Kasumi-1 (cell line): ENCODE measurements around the gene SGMS1.
"Not testable (repeated sequence)": the region's sequence is repeated elsewhere in the genome, so short reads cannot be mapped to it uniquely, and the experiment has no call there.

Experiments used
- DNase-seq, 2 experiments: peaks; one replicate each; lab custom pipeline; 2025; lab: John Stamatoyannopoulos, UW

The SGMS1 gene

GRCh38 chr10:50623663-50624412 is at the start of gene SGMS1:
Gene SGMS1 (minus strand): TSS chr10:50623956. CDS start chr10:50344114, 279,842 bp downstream.
- DNase-seq = peak; percentile 83 to 84

DNA sequence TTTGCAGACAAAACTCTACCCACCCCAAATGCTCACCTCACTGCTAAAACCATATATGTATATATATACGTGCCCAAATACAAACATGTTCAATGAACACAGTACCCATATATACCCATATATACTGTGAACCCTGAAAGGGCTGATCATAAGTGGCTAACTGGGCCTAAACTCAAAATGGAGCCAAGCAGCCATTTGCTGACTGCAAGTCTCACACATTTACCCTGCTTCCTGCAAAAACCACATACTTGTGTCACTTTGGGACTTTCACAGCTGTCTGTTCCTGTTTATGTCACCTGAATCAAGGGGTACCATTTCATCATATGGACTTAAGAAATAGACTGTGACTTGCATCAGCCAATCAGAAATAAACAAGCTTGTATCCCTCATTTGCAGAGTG is 48.4 kb upstream of the SGMS1 start:
- DNase-seq = peak; percentile 33 to 50

DNA sequence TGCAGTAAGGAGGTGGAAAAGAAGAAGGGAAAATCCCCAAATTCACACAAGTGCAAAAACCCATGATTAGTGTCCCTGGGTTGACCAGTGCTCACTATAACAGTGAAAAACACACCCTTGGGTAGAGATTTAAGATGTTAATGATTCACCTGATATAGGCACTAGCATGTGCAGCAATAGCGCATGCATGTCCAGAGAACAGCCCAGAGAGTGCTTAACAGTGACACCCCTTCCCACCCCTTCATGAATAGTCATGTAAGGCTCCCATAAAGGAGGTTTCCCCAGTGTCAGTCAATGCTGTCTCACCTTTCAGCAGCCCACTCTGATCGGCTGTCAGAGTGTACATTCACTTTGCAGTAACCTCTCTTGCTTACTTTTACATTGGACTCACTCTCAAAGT is 47.9 kb upstream of the SGMS1 start:
- not testable (repeated sequence) for DNase-seq

- not testable (repeated sequence) for DNase-seq
Measured at GRCh38 chr10:50669957-50670356, 46.2 kb upstream of the SGMS1 start.

DNA sequence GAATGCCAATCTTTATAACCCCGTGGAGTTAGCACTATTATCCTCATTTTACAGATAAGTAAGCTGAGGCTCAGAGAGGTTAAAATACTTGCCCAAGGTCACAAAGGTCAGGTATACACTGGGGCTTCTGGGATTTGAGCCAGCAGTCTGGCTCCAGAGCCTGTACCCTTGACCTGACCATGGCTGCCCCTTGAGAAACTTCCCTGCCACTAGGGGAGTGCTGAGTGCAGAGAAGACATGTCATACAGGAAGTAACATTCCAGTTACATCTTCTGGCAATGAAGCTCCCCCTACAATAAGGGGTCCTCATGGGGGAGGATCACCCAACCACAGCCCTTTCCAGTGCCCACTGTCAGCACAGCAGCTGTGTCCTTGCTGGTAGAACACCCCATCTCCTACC is 43.6 kb upstream of the SGMS1 start:
- not testable (repeated sequence) for DNase-seq

GRCh38 chr10:50662420-50662819 is 38.7 kb upstream of the SGMS1 start:
- DNase-seq = not testable (repeated sequence)

- not testable (repeated sequence) for DNase-seq
Measured at GRCh38 chr10:50661563-50661962, 37.8 kb upstream of the SGMS1 start.

DNA sequence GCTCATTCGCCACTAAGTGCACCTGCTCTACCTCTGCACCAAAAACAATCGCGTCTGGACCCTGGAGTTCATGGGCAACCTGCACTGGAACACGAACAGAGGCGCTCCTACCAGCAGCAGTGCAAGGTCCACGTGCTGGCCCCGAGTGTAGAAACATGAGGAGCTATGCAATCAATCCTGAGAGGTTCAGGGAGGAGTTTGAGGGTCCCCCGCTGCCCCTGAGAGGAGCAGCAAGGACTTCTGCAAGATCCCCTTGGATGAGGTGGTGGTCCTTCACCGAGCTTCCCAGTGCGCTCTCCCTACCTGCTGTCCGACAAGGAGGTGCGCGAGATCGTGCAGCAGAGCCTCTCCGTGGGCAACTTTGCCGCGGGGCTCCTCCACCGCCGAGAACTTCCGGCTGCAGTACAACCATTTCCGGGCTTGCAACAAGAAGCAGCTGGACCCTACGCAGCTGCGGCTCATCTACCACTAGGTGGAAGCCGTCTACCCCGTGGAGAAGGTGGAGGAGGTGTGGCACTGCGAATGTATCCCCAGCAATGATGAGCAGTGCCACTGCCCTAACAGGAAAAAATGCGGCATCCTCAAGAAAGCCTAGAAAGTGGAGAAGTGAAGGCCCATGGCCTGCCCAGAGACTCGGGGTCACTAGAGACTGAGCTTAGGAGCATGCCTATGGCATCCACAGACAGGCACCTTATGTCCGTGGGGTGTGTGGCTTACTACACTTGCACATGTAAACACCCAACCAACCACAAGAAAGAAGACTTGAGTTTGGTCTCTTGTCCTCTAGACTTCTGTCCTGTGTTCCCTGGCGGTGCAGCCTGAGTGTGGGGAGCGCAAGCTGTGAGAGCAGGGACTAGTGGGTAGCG is 36.3 kb upstream of the SGMS1 start:
- DNase-seq = peak; percentile 49 to 57

DNA sequence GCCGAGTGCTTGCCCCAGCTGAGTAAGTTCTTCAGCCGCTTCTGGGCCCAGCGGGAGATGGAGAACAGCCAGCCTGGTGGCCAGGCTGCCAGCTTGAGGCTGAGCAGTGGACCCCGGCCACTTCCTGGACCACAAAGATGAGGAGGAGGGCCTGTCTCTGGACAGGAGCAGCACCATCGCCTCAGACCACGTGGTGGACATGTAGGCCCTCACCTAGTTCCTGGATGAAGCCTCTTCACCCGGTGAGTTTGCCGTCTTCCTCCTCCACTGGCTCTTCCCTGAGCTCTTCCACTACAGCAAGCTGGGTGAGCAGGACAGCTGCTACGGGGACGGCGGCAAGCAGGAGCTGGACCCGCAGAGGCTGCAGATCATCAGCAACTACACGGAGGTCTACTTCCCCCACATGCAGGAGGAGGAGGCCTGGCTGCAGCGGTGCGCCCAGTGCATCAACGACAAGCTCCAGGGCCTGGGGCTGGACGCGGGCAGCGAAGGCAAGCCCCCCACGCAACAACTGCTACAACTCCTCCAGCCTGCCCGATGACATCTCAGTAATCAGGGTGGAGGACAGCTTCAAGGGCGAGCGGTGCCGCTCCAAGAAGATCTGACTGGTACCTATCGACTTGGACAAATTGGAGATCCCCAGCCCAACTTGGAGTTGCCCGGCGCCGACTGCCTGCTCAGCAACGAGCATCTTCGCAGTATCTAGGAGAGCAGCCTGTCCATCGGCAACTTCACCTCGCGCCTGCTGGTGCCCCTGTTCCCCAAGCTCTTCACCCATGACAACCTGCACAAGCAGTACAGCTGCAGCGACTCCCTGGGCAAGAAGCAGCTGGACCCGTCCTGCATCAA is 35.5 kb upstream of the SGMS1 start:
- DNase-seq = not testable (repeated sequence)

DNA sequence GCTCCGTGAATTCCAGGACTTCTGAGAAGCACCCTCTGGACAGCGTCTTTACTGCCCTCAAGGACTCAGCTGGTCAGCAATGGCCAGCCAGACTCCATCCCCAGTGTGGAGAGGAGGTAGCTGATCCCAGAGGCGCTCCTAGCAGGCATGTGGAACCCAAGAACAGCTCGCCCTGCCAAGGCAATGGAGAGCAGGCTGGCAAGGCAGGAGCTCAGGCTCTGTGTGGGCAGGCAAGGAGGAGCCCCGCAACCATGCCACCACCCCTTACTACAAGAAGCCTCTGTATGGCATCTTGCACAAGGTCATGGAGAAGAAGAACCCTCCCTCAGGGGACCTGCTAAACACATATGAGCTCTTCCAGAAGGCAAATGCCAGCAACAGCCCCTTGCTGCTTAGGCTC is 34.4 kb upstream of the SGMS1 start:
- DNase-seq = no peak

- peak; percentile 42 to 53 for DNase-seq
Measured at GRCh38 chr10:50653758-50654157, 30.0 kb upstream of the SGMS1 start.

- peak; percentile 66 to 82 for DNase-seq
Measured at GRCh38 chr10:50653142-50653541, 29.4 kb upstream of the SGMS1 start.

GRCh38 chr10:50651808-50652207 is 28.1 kb upstream of the SGMS1 start:
- no peak for DNase-seq

GRCh38 chr10:50650481-50650880 is 26.7 kb upstream of the SGMS1 start:
- DNase-seq = no peak

- DNase-seq = no peak
Measured at GRCh38 chr10:50648935-50649227, 25.1 kb upstream of the SGMS1 start.

DNA sequence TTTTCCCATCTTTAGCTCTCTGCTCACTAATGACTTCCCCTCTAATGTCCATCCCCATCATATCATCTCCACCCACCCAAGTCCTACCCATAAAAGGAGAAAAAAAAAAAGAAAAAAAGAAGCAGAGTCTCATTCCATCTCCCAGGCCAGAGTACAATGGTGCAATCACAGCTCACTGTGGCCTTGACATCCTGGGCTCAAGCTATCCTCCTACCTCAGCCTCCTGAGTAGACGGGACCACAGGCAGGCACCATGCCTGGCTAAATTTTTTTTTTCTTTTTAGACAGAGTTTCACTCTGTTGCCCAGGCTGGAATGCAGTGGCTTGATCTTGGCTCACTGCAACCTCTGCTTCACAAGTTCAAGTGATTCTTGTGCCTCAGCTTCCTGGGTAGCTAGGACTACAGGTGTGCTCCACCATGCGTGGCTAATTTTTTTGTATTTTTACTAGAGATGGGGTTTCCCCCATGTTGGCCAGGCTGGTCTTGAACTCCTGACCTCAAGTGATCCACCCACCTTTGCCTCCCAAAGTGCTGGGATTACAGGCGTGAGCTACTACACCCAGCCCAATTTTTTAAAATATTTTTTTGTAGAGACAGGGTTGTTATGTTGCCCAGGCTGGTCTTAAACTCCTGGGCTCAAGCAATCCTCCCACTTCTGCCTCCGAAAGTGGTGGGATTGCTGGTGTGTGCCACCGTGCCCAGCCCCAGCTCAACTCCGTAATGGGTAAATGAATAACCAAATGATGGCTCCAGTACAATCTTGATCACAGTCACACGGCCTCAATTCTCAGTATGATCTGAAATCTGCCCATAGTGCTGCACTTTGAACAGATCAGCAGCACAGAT is 24.6 kb upstream of the SGMS1 start:
- DNase-seq = no peak

DNA sequence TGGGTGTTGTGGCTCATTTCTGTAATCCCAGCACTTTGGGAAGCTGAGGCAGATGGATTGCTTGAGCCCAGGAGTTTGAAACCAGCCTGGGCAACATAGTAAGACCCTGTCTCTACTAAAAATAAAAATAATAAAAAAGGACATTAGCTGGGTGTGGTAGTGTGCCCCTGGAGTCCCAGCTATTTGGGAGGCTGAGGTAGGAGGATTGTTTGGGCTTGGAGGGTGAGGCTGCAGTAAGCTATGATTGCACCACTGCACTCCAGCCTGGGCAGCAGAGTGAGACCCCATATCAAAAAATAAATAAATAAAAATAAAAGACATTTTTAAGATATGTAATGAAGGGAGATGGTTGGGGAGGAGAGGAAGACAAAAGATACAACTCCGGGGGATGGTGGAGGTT is 23.6 kb upstream of the SGMS1 start:
- DNase-seq = not testable (repeated sequence)

DNA sequence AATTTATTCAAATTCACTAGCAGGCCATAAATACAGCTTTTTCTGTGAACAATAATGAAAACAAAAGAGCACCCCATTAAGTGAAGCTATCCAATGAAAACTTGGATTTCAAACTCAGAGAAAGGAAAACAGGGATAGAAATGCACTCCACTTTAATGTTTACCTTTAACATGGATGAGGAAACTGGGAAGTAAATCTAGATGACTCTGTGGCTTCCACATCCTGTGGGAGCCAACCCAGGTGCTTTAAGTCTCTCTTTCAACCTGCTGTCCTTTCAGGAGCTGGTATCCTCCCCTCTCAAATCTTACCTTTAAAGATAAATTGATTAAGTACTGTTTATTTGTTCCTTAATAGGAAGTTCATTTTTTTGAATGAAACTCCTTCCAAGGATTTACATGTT is 21.5 kb upstream of the SGMS1 start:
- no peak for DNase-seq

DNA sequence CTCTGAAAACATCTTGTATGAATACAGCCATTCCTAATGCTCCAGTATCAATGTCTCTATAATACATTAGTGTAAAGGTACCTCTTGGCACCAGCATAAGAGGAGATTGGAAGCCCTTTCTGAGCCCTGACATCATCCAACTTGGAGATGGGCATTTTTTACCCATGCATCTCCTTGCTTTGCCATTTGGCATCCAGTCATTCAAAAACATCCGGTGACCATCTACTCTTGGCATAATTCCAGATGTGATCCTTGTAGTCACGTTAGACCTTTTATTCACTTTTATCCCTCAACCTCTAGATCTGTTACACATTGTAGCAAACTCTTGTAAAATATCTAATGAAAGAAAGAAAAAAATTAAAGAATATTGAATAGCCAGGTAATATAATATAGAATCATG is 17.9 kb upstream of the SGMS1 start:
- DNase-seq = no peak

GRCh38 chr10:50640238-50640637 is 16.5 kb upstream of the SGMS1 start:
- no peak for DNase-seq
